Measurements from ENCODE around the gene CPEB3.
"Not testable (repeated sequence)": the region's sequence is repeated elsewhere in the genome, so short reads cannot be mapped to it uniquely, and the experiment has no call there.

Gene CPEB3

GRCh38 chr10:92208157-92208720 lies 82.6 kb downstream of the CPEB3 start:
- no peak for DNase-seq

- no peak for DNase-seq
Observed at GRCh38 chr10:92207061-92207460, 83.8 kb downstream of the CPEB3 start.

GRCh38 chr10:92203919-92204623 lies 86.8 kb downstream of the CPEB3 start:
- no peak for DNase-seq

- DNase-seq = no peak
Observed at GRCh38 chr10:92202536-92202935, 88.3 kb downstream of the CPEB3 start.

- no peak for DNase-seq
Observed at GRCh38 chr10:92200564-92200963, 90.3 kb downstream of the CPEB3 start.

GRCh38 chr10:92187101-92187500 lies 103.8 kb downstream of the CPEB3 start:
- no peak for DNase-seq

- DNase-seq = no peak
Observed at GRCh38 chr10:92184977-92185376, 105.9 kb downstream of the CPEB3 start.

- no peak for DNase-seq
Observed at GRCh38 chr10:92183199-92183598, 107.7 kb downstream of the CPEB3 start.

GRCh38 chr10:92181575-92181974 lies 109.3 kb downstream of the CPEB3 start:
- no peak for DNase-seq

GRCh38 chr10:92180399-92180798 lies 110.5 kb downstream of the CPEB3 start:
- no peak for DNase-seq

GRCh38 chr10:92177546-92177945 lies 113.3 kb downstream of the CPEB3 start:
- no peak for DNase-seq

- DNase-seq = no peak
Observed at GRCh38 chr10:92175164-92175563, 115.7 kb downstream of the CPEB3 start.

- DNase-seq = no peak
Observed at GRCh38 chr10:92173996-92174395, 116.9 kb downstream of the CPEB3 start.

- DNase-seq = no peak
Observed at GRCh38 chr10:92164036-92164696, 126.7 kb downstream of the CPEB3 start.

GRCh38 chr10:92162541-92162940 lies 128.3 kb downstream of the CPEB3 start:
- DNase-seq = no peak

GRCh38 chr10:92156874-92157773 lies 133.8 kb downstream of the CPEB3 start:
- DNase-seq = no peak

GRCh38 chr10:92150823-92151222 lies 140.1 kb downstream of the CPEB3 start:
- DNase-seq = no peak

- DNase-seq = no peak
Observed at GRCh38 chr10:92149261-92149660, 141.6 kb downstream of the CPEB3 start.

GRCh38 chr10:92146781-92147180 lies 144.1 kb downstream of the CPEB3 start:
- DNase-seq = no peak

- DNase-seq = no peak
Observed at GRCh38 chr10:92146107-92146506, 144.8 kb downstream of the CPEB3 start.

GRCh38 chr10:92142949-92143348 lies 147.9 kb downstream of the CPEB3 start:
- no peak for DNase-seq

GRCh38 chr10:92142512-92142911 lies 148.4 kb downstream of the CPEB3 start:
- no peak for DNase-seq

- not testable (repeated sequence) for DNase-seq
Observed at GRCh38 chr10:92141147-92141546, 149.7 kb downstream of the CPEB3 start.

Data from amniotic stem cell (primary cell).